Subcutaneous abdominal adipose tissue (tissue), 5 donors: Measurements from ENCODE around the gene TEPSIN.

Source experiments
- H3K27ac ChIP-seq: one replicate; pipeline ENCODE4 v1.7.0; 2013; ENCODE audit warnings: low read depth, mild to moderate bottlenecking, inconsistent platforms, low read length, moderate library complexity
- H3K27me3 ChIP-seq, 5 donors: one replicate each; pipeline ENCODE4 v1.7.0; 2013; ENCODE audit warnings: low read length in 5 of 5, inconsistent platforms in 1 of 5; ENCODE audit not compliant: control insufficient read depth in 5 of 5, insufficient read depth in 4 of 5
- H3K36me3 ChIP-seq, 5 donors: one replicate each; pipeline ENCODE4 v1.7.0; 2013; ENCODE audit warnings: low read length in 5 of 5; ENCODE audit not compliant: control insufficient read depth in 5 of 5, insufficient read depth in 5 of 5
- H3K4me1 ChIP-seq, 5 donors: one replicate each; pipeline ENCODE4 v1.7.0; 2013; ENCODE audit warnings: low read length in 5 of 5, mild to moderate bottlenecking in 3 of 5, moderate library complexity in 1 of 5; ENCODE audit not compliant: control insufficient read depth in 5 of 5, insufficient read depth in 5 of 5
- H3K4me3 ChIP-seq, 5 donors: one replicate each; pipeline ENCODE4 v1.7.0; 2013; ENCODE audit warnings: low read length in 5 of 5, low read depth in 1 of 5
- H3K9ac ChIP-seq, 5 donors: one replicate each; pipeline ENCODE4 v1.7.0; 2013; ENCODE audit warnings: low read length in 5 of 5, mild to moderate bottlenecking in 4 of 5, moderate library complexity in 3 of 5
- H3K9me3 ChIP-seq, 5 donors: one replicate each; pipeline ENCODE4 v1.7.0; 2013; ENCODE audit warnings: low read length in 5 of 5; ENCODE audit not compliant: control insufficient read depth in 5 of 5
- donor health status: healthy.
- donor health status: healthy.
- donor health status: healthy.
- donor health status: healthy.
- donor health status: healthy.

TEPSIN gene

DNA sequence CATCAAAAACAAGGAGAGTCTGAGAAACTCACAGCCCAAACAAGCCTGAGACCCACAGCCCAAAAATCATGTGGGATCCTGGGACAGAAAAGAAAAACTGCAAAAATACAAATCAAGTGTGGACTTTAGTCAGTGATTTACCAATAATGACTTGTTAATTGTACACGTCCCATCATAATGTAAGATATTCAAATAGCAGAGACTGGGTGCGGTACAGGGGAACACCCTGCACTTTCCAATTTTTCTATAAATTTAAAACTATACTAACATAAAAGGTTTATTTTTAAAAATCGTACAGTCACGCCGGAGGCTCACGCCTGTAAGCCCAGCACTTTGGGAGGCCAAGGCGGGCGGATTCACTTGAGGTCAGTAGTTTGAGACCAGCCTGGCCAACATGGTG lies 24.9 kb downstream of the TEPSIN start:
- no peak overlapping the region for H3K9ac ChIP-seq
- H3K4me3 ChIP-seq: no peak overlapping the region
- no peaks in the 10 kb centered on the region for H3K27me3 ChIP-seq
- peaks cover 0 to 3% (median 0%) of the 10 kb centered on the region in 5 donors for H3K36me3 ChIP-seq
- H3K9me3 ChIP-seq: no peaks in the 10 kb centered on the region
- no peak overlapping the region for H3K27ac ChIP-seq
- peaks cover 0 to 9% (median 0%) of the 10 kb centered on the region in 5 donors for H3K4me1 ChIP-seq

GRCh38 chr17:81212365-81212764 lies 26.5 kb downstream of the TEPSIN start:
- Histone ChIP-seq H3K27ac (no peak overlapping the region), H3K4me1 (peaks cover 0 to 9% (median 0%) of the 10 kb centered on the region in 5 donors), H3K9ac (no peak overlapping the region), H3K36me3 (peaks cover 0 to 6% (median 0%) of the 10 kb centered on the region in 5 donors), H3K9me3 (no peaks in the 10 kb centered on the region), H3K4me3 (no peak overlapping the region), H3K27me3 (no peaks in the 10 kb centered on the region)

GRCh38 chr17:81210868-81211267 lies 28.0 kb downstream of the TEPSIN start:
- Histone ChIP-seq H3K9me3 (no peaks in the 10 kb centered on the region), H3K27me3 (no peaks in the 10 kb centered on the region), H3K9ac (no peak overlapping the region), H3K4me3 (no peak overlapping the region), H3K36me3 (peaks cover 0 to 11% (median 2%) of the 10 kb centered on the region in 5 donors), H3K4me1 (peaks cover 0 to 9% (median 4%) of the 10 kb centered on the region in 5 donors), H3K27ac (no peak overlapping the region)

DNA sequence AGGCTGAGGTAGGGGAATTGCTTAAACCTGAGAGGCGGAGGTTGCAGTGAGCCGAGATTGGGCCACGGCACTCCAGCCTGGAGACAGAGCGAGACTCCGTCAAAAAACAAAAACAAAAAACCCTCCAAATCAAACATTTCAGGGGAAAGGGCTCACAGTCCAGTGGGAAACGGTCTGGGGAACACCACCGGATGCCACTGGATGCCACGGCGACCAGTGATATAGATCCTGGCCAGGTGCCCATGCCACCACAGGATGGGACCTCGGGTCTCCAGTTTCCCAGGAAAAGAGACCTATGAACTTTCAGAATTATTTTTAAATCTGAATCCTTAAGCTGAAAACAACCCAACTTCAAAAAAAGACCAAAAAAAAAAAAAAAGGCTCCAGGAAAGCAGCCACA lies 28.4 kb downstream of the TEPSIN start:
- Histone ChIP-seq H3K36me3 (peaks cover 0 to 11% (median 2%) of the 10 kb centered on the region in 5 donors), H3K4me1 (peaks cover 0 to 9% (median 4%) of the 10 kb centered on the region in 5 donors), H3K9ac (no peak overlapping the region), H3K9me3 (no peaks in the 10 kb centered on the region), H3K27me3 (no peaks in the 10 kb centered on the region), H3K4me3 (no peak overlapping the region), H3K27ac (no peak overlapping the region)

DNA sequence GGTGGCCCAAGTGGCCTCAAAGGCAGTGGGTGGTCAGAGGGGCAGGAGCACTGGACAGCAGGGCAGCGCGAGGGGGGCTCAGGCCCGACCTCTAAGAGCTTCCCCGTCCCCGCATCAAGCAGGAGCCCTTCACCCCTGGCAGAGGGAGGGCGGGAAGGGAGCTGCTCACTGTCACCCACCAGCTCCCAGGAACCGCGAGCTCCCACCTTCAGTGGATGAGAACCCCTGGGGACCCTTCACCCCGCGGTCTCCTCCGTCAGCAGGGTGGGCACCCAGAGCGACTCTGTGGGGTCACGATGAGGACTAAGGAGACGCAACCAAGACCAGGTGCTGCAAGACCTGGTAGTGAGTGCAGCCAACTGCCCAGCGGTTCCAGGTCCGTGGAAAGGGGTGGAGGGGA lies 29.7 kb downstream of the TEPSIN start:
- no peaks in the 10 kb centered on the region for H3K27me3 ChIP-seq
- H3K4me1 ChIP-seq: peaks cover 0 to 9% (median 4%) of the 10 kb centered on the region in 5 donors
- no peaks in the 10 kb centered on the region for H3K9me3 ChIP-seq
- H3K36me3 ChIP-seq: peaks cover 0 to 11% (median 2%) of the 10 kb centered on the region in 5 donors
- no peak overlapping the region for H3K4me3 ChIP-seq
- H3K9ac ChIP-seq: no peak overlapping the region
- H3K27ac ChIP-seq: no peak overlapping the region

DNA sequence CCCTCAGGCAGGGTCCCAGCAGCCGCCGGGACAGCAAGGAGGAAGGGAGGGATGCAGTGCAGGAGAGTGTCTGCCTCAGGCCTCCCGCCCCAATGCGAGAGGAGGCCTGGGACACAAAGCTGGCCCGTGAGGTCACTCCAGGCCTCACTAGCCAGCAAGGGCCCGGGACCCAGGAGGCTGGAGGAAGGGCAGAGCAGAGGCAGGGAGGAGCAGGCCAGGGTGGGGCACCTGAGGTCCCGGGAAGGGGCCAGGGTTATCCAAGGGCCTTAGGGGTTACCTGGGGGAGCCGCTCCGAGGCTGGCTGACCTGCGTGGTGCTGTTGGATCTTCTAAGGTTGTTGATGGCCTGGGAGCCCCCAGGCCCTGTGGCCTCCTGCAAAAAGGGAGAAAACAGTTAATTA lies 30.2 kb downstream of the TEPSIN start:
- Histone ChIP-seq H3K9me3 (no peaks in the 10 kb centered on the region), H3K4me3 (no peak overlapping the region), H3K36me3 (peaks cover 0 to 15% (median 6%) of the 10 kb centered on the region in 5 donors), H3K9ac (no peak overlapping the region), H3K27ac (no peak overlapping the region), H3K4me1 (peaks cover 0 to 9% (median 4%) of the 10 kb centered on the region in 5 donors), H3K27me3 (no peaks in the 10 kb centered on the region)

DNA sequence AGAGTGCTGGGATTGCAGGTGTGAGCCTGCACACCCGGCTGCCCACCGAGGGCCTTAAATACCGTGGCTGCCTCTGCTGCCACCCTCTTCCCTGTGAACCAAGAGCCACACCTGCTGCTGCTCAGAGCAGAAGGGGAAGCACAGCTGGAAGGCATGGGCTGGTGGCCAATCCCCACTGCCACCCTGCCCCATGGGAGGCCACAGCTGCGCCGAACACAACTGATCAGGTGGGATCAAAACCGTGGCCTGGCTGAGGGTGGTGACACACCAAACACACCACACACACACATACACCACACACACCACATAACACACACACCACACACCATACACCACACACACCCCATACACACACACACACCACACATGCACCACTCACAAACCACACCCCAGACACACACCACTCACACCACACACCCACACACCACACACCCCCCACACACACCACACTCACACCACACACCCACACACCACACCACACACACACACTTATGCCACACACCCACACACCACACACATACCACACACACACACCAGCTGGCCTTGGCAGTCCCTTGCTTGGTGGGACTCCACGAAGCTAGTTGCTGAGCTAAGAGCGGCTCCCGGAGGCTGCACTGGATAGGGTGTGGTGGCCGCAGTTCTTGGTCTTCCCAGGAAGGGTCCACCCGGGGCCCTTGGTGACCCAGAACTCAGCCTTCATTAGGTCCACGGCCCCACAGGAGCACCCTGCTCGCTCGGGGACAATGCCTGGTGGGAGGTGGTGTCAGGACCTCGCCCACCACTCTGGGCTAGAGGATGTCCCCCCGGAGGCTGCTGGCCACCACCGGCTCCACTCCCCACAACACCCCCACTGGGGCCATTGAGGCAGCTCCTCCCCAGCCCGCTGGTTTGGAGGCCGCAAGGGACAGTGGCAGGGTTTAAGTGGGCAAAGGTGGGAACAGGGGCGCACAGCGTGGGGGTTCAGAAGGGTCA lies 31.0 kb downstream of the TEPSIN start:
- Histone ChIP-seq H3K9me3 (no peaks in the 10 kb centered on the region), H3K4me1 (peaks cover 0 to 9% (median 4%) of the 10 kb centered on the region in 5 donors), H3K36me3 (peaks cover 0 to 22% (median 10%) of the 10 kb centered on the region in 5 donors), H3K9ac (no peak overlapping the region), H3K27me3 (no peaks in the 10 kb centered on the region), H3K27ac (no peak overlapping the region), H3K4me3 (no peak overlapping the region)

DNA sequence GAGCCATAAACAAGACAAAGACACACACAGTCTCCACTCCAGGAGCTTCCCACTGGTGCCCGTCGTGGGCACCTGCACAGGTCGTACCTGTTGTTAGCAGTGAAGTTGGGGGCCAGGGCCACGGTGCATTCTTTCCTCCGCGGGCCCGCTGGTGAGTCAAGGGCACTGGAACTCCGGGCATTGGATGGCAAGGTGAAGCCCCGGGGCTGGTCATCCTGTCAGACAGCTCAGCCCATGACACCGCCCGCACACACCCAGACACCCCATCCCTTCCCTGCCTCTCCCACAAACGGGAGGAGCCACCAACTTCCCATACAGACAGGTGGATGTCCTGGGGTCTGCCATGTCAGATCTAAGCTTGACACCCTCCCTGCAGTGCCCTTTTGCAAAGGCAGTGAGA lies 32.2 kb downstream of the TEPSIN start:
- H3K4me1 ChIP-seq: peaks cover 0 to 9% (median 4%) of the 10 kb centered on the region in 5 donors
- H3K4me3 ChIP-seq: no peak overlapping the region
- H3K36me3 ChIP-seq: peaks cover 0 to 23% (median 10%) of the 10 kb centered on the region in 5 donors
- no peak overlapping the region for H3K9ac ChIP-seq
- no peaks in the 10 kb centered on the region for H3K27me3 ChIP-seq
- no peaks in the 10 kb centered on the region for H3K9me3 ChIP-seq
- no peak overlapping the region for H3K27ac ChIP-seq

DNA sequence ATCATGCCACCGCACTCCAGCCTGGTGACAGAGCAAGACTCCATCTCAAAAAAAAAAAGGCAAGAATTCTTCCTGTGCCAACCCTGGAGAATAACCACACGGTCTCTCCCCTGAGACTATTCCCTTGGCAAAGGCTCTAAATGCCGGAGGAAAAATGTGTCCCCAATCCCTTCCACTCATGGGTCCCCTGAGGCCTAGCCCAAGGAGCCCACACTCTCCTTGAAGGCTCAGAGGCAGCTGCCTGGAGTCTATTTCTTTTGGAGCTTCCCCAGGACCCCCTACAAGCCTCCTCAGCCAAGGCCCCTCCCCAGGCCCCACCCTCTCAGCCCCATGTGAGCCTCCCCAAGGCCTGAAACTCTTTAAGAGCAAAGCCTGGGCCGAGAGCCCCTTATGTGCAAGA lies 32.7 kb downstream of the TEPSIN start:
- Histone ChIP-seq H3K27me3 (no peaks in the 10 kb centered on the region), H3K9ac (no peak overlapping the region), H3K36me3 (peaks cover 0 to 23% (median 10%) of the 10 kb centered on the region in 5 donors), H3K27ac (no peak overlapping the region), H3K4me3 (no peak overlapping the region), H3K9me3 (no peaks in the 10 kb centered on the region), H3K4me1 (peaks cover 0 to 9% (median 4%) of the 10 kb centered on the region in 5 donors)

GRCh38 chr17:81204578-81204977 lies 34.3 kb downstream of the TEPSIN start:
- no peak overlapping the region for H3K4me3 ChIP-seq
- H3K27ac ChIP-seq: no peak overlapping the region
- no peak overlapping the region for H3K9ac ChIP-seq
- H3K4me1 ChIP-seq: peaks cover 0 to 9% (median 6%) of the 10 kb centered on the region in 5 donors
- peaks cover 0 to 26% (median 10%) of the 10 kb centered on the region in 5 donors for H3K36me3 ChIP-seq
- H3K9me3 ChIP-seq: no peaks in the 10 kb centered on the region
- H3K27me3 ChIP-seq: no peaks in the 10 kb centered on the region
